GM12878 (cell line): ENCODE data around the gene MOB2. TPM values are rescaled to one million over a fixed set of nuclear protein-coding genes. Genes with fewer than 3 reads are reported as not detected.

Experiments used
- ATAC-seq: fragments of 200-7000 bp; cut with Tn5 transposase; 3 replicates; pipeline ENCODE4 v1.9.1; 2020; ENCODE audit warnings: mild to moderate bottlenecking, moderate library complexity
- BruUV-seq: library from RNA; stranded (reverse); fragments of 400-500 nt; replicated peaks from 2 replicates; lab custom pipeline; 2021; lab: Mats Ljungman, UMichigan
- CTCF ChIA-PET: fragments of 300-600 bp; sonication (Branson Sonifier 250); formaldehyde crosslinking; extraction: SDS; loops from one replicate; lab custom pipeline; 2021; ENCODE audit warnings: inconsistent platforms; lab: Yijun Ruan, JAX
- POLR2A ChIA-PET: fragments of 350-600 bp; formaldehyde crosslinking; extraction: SDS; loops from one replicate; lab custom pipeline; 2021; ENCODE audit warnings: inconsistent platforms; lab: Charles Lee
- RAD21 ChIA-PET: fragments of 300-600 bp; sonication (Branson Sonifier 250); formaldehyde crosslinking; loops from one replicate; lab custom pipeline; 2023; ENCODE audit warnings: antibody characterized with exemption; ENCODE audit not compliant: unreplicated experiment; lab: Charles Lee
- SMC1A ChIA-PET: fragments of 300-600 bp; sonication (Branson Sonifier 250); formaldehyde crosslinking; loops from one replicate; lab custom pipeline; 2023; ENCODE audit not compliant: unreplicated experiment, uncharacterized antibody; lab: Charles Lee
- DNase-seq: peaks from one replicate; pipeline ENCODE4 v3.0.0-alpha.2; 2011; ENCODE audit warnings: low read depth, low spot score
- FAIRE-seq: peaks from 3 replicates; lab custom pipeline; 2011; peaks lifted over from hg19 to GRCh38; lab: Jason Lieb, UNC
- H2AFZ ChIP-seq: 2 replicates; pipeline ENCODE4 v1.6.0; 2011; ENCODE audit warnings: low read depth, low read length, control low read depth; ENCODE audit not compliant: control insufficient read depth
- H3K27ac ChIP-seq: 2 replicates; pipeline ENCODE4 v1.5.1; 2011; ENCODE audit warnings: control low read depth; ENCODE audit not compliant: control insufficient read depth, insufficient read depth
- H3K27me3 ChIP-seq, 2 experiments: replicated peaks in 1 of 2; 2 replicates each; pipeline versions ENCODE4 v1.6.0 to v1.6.1; 2011; ENCODE audit warnings: low read length in 1 of 2; ENCODE audit not compliant: control insufficient read depth in 2 of 2, insufficient read depth in 2 of 2
- H3K36me3 ChIP-seq, 2 experiments: 2 replicates each; pipeline ENCODE4 v1.5.1; 2011; ENCODE audit warnings: low read length in 1 of 2; ENCODE audit not compliant: control insufficient read depth in 2 of 2, insufficient read depth in 2 of 2
- H3K4me1 ChIP-seq: 2 replicates; pipeline ENCODE4 v1.6.1; 2011; ENCODE audit warnings: mild to moderate bottlenecking, low read length, moderate library complexity, mixed read lengths; ENCODE audit not compliant: control insufficient read depth, insufficient read depth
- H3K4me2 ChIP-seq: 2 replicates; pipeline ENCODE4 v1.6.0; 2011; ENCODE audit warnings: control low read depth; ENCODE audit not compliant: control insufficient read depth, insufficient read depth
- H3K4me3 ChIP-seq: fragments of 200-600 bp; sonication (generic); 2 replicates; pipeline ENCODE4 v1.5.1; 2016
- H3K79me2 ChIP-seq: 2 replicates; pipeline ENCODE4 v1.6.0; 2011; ENCODE audit warnings: low read length; ENCODE audit not compliant: control insufficient read depth, insufficient read depth
- H3K9ac ChIP-seq: 2 replicates; pipeline ENCODE4 v1.8.0; 2011; ENCODE audit warnings: low read length, control low read depth, mixed read lengths; ENCODE audit not compliant: control insufficient read depth, insufficient read depth
- H3K9me3 ChIP-seq: replicated peaks from 3 replicates; pipeline ENCODE4 v1.5.1; 2011; ENCODE audit warnings: mild to moderate bottlenecking, low read length; ENCODE audit not compliant: control insufficient read depth, insufficient read depth
- H4K20me1 ChIP-seq: 2 replicates; pipeline ENCODE4 v1.6.0; 2011; ENCODE audit not compliant: control insufficient read depth, insufficient read depth
- BCL11A ChIP-seq: IDR thresholded peaks from 2 replicates; pipeline ENCODE4 v1.6.1; 2011; ENCODE audit warnings: low read depth, low read length
- BCL3 ChIP-seq: IDR thresholded peaks from 2 replicates; pipeline ENCODE4 v1.6.1; 2011; ENCODE audit warnings: borderline replicate concordance, low read depth, mild to moderate bottlenecking, moderate library complexity, low read length; ENCODE audit not compliant: insufficient read depth, poor library complexity, severe bottlenecking
- CBFB ChIP-seq: IDR thresholded peaks from 2 replicates; pipeline ENCODE4 v1.6.1; 2016; ENCODE audit warnings: antibody characterized with exemption, low read depth
- IRF4 ChIP-seq: IDR thresholded peaks from 2 replicates; pipeline ENCODE4 v1.6.1; 2011; ENCODE audit warnings: low read depth, low read length
- JUNB ChIP-seq: IDR thresholded peaks from 2 replicates; pipeline ENCODE4 v1.6.1; 2016; ENCODE audit warnings: antibody characterized with exemption, mild to moderate bottlenecking
- KDM1A ChIP-seq: fragments of 200-600 bp; sonication (generic); IDR thresholded peaks from 2 replicates; pipeline ENCODE4 v1.6.1; 2016; ENCODE audit warnings: borderline replicate concordance
- PBX3 ChIP-seq: IDR thresholded peaks from 2 replicates; pipeline ENCODE4 v1.6.1; 2011; ENCODE audit warnings: mild to moderate bottlenecking, low read depth, low read length, moderate library complexity; ENCODE audit not compliant: insufficient replicate concordance
- RB1 ChIP-seq: fragments of 450-650 bp; formaldehyde crosslinking; IDR thresholded peaks from 2 replicates; pipeline ENCODE4 v1.6.1; 2017; ENCODE audit warnings: mild to moderate bottlenecking, borderline replicate concordance
- REST ChIP-seq: IDR thresholded peaks from 2 replicates; pipeline ENCODE4 v1.6.1; 2012; ENCODE audit warnings: mild to moderate bottlenecking, low read depth, low read length
- RUNX3 ChIP-seq: IDR thresholded peaks from 2 replicates; pipeline ENCODE4 v1.6.1; 2012; ENCODE audit warnings: low read length, inconsistent platforms
- SUZ12 ChIP-seq: fragments of 200-600 bp; sonication (generic); IDR thresholded peaks from one replicate; pipeline ENCODE4 v1.6.1; 2018; ENCODE audit warnings: antibody characterized with exemption, mild to moderate bottlenecking; ENCODE audit not compliant: unreplicated experiment
- TCF7 ChIP-seq: IDR thresholded peaks from 2 replicates; pipeline ENCODE4 v1.6.1; 2014; ENCODE audit warnings: antibody characterized with exemption, borderline replicate concordance
- ZNF207 ChIP-seq: fragments of 450-650 bp; IDR thresholded peaks from 2 replicates; pipeline ENCODE4 v1.6.1; 2014; ENCODE audit warnings: antibody characterized with exemption, mild to moderate bottlenecking, borderline replicate concordance
- ZZZ3 ChIP-seq: IDR thresholded peaks from 2 replicates; pipeline ENCODE4 v1.6.1; 2011; ENCODE audit warnings: low read depth; ENCODE audit not compliant: control insufficient read depth, insufficient read length
- WGBS: methylation state at CpG from one replicate; pipeline ENCODE4 v1.1.6; 2016; ENCODE audit warnings: low lambda C conversion rate; ENCODE audit not compliant: insufficient replicate concordance, insufficient coverage; ENCODE audit errors: missing lambda C conversion rate; 5-methylcytosine and 5-hydroxymethylcytosine counted together
- in situ Hi-C: fragments of 300-500 bp; cut with MboI; formaldehyde crosslinking; loops from 9 replicates; pipeline ENCODE4 v1.14.3; 2018; ENCODE audit warnings: mixed read lengths
- intact Hi-C: fragments of 100-400 bp; cut with micrococcal nuclease; formaldehyde crosslinking; loops from one replicate; pipeline ENCODE4 v1.14.2; 2022; ENCODE audit not compliant: unreplicated experiment
- polyA plus RNA-seq, 11 experiments: library from polyadenylated mRNA; depleted of rRNA in 4 of 11; unstranded in 6 of 11; stranded (reverse) in 5 of 11; fragments of >200 nt; fragmentation: Nextera tagmentation in 4 of 11; fragmentation: Illumina TruSeq in 1 of 11; extraction: Ambion mirVana in 4 of 11; extraction: Trizol in 1 of 11; gene quantifications; 1 replicate in 1 of 11; 2 replicates in 10 of 11; pipeline versions ENCODE4 v1.2.1 to v1.2.3, GENCODE V29; 2011 to 2016; ENCODE audit warnings: inconsistent platforms in 2 of 11, missing spikeins in 2 of 11, low read depth in 1 of 11
- total RNA-seq, 4 experiments: library from RNA; depleted of rRNA in 3 of 4; stranded (reverse); fragments of >200 nt in 3 of 4; fragmentation: Illumina TruSeq in 1 of 4; extraction: Trizol in 1 of 4; gene quantifications; 2 replicates each; pipeline versions ENCODE4 v1.2.1 to v1.2.3, GENCODE V29; 2013 to 2021
- TF ChIP-seq, protein P1 (sequence below): IDR thresholded peaks from 2 replicates; pipeline ENCODE4 v1.6.1; 2011; ENCODE audit warnings: low read depth, low read length, improper control_type of control experiment, borderline replicate concordance

The MOB2 gene
- total and polyA plus RNA-seq, 10 of the 15 experiments (the other 5 are each of a cell fraction or from before 2014, with no cell fraction given): 0.10 to 34.6 (median 15.5) TPM

DNA sequence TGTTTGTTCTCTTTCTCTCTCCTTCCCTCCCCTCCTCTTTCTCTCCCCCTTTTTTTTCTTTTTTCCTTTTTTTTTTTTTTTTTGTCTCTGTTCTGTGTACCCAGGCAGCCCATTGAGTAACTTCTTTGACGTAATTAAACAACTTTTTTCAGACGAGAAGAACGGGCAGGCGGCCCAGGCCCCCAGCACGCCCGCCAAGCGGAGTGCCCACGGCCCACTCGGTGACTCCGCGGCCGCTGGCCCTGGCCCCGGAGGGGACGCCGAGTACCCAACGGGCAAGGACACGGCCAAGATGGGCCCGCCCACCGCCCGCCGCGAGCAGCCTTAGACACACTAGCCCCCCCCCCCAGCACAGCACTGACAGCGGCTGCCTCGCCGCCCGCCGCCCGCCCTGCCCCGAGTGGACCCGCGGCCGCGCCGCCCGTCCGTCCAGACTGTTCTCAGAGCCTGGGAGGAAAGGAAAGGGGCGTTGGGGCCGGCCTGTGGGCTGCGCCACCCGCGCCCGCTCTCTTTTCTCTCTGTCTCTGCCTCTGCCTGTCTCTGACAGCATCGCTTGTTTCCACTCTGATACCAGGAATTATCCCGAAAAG, 26.1 kb downstream of the MOB2 start:
- RAD21 ChIA-PET: no interaction called here

More for the DNA sequence above, 26.1 kb downstream of the MOB2 start:
- 96% methylated on average over 16 of the region's 44 CpGs for WGBS
- H3K4me3 ChIP-seq: no peak overlapping the region
- no peak for TF ChIP-seq SUZ12
- no peak for TF ChIP-seq RB1
- no peak for TF ChIP-seq IRF4
- TF ChIP-seq, protein P1, sequence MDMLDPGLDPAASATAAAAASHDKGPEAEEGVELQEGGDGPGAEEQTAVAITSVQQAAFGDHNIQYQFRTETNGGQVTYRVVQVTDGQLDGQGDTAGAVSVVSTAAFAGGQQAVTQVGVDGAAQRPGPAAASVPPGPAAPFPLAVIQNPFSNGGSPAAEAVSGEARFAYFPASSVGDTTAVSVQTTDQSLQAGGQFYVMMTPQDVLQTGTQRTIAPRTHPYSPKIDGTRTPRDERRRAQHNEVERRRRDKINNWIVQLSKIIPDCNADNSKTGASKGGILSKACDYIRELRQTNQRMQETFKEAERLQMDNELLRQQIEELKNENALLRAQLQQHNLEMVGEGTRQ: no peak
- no peak for TF ChIP-seq REST
- no peak for TF ChIP-seq KDM1A
- TF ChIP-seq JUNB: no peak
- TF ChIP-seq TCF7: no peak
- TF ChIP-seq ZZZ3: no peak
- no peak for TF ChIP-seq CBFB
- no peak for TF ChIP-seq ZNF207
- TF ChIP-seq RUNX3: no peak
- no peak for TF ChIP-seq BCL3
- TF ChIP-seq PBX3: no peak
- TF ChIP-seq BCL11A: no peak
- ChIA-PET SMC1A (no interaction called here), POLR2A (no interaction called here), CTCF (no interaction called here)
- in situ Hi-C loops: no loop called here
- H3K4me1 ChIP-seq: no peaks in the 10 kb centered on the region
- ATAC-seq (no peak), FAIRE-seq (no peak), DNase-seq (no peak)
- no peaks in the 10 kb centered on the region for H3K36me3 ChIP-seq
- H3K79me2 ChIP-seq: no peaks in the 10 kb centered on the region
- BruUV-seq: no TSS peak
- intact Hi-C loops: no loop called here
- H2AFZ ChIP-seq: no peak overlapping the region
- no peak overlapping the region for H3K4me2 ChIP-seq
- H3K9ac ChIP-seq: no peak overlapping the region
- H3K27me3 ChIP-seq: no peaks in the 10 kb centered on the region
- no peaks in the 10 kb centered on the region; the same call in 2 of the 3 replicates for H3K9me3 ChIP-seq
- no peak overlapping the region for H3K27ac ChIP-seq
- no peaks in the 10 kb centered on the region for H4K20me1 ChIP-seq
